ENCODE results near the gene SAPCD1. TPM values are rescaled to one million over a fixed set of nuclear protein-coding genes. Genes with fewer than 3 reads are reported as not detected.
"Not testable (repeated sequence)": the region's sequence is repeated elsewhere in the genome, so short reads cannot be mapped to it uniquely, and the experiment has no call there.

The SAPCD1 gene
- total RNA-seq, 1 experiment from 2014 or later: 13.7 TPM

- no peak for ATAC-seq
- no peaks in the 10 kb centered on the region for H3K27me3 Mint-ChIP-seq (ENCODE audit: low read depth)
- POLR2A ChIA-PET: interaction anchor here (1.1 to 1.2 kb wide), 2 partner anchors 17 to 36 kb away, joined by 3 read pairs; partner anchors contain the start of gene HSPA1B
- DNase-seq (ENCODE audit: low spot score): no peak
- no peak overlapping the region; the same call in 1 of the 2 replicates for H3K27ac Mint-ChIP-seq
- H3K4me3 Mint-ChIP-seq: no peak overlapping the region
- H3K36me3 Mint-ChIP-seq: peaks cover 29% of the 10 kb centered on the region
- H3K9me3 Mint-ChIP-seq: no peaks in the 10 kb centered on the region
- CTCF ChIA-PET: interaction anchor here (0.5 to 2.0 kb wide), 32 partner anchors 15 to 256 kb away, joined by 3 to 23 read pairs (median 6); partner anchors contain the start of genes ATP6V1G2, C6orf47, CFB and GPANK1
- H3K4me1 Mint-ChIP-seq: peaks cover 9% of the 10 kb centered on the region
- TF ChIP-seq SMAD4 (CRISPR knock-in tag; IDR thresholded peaks at IDR 0.05) (no peak), FOXP4 (CRISPR knock-in tag; IDR thresholded peaks at IDR 0.05) (no peak), ESRRA (CRISPR knock-in tag; IDR thresholded peaks at IDR 0.05; ENCODE audit: borderline replicate concordance) (no peak), GTF2I (CRISPR knock-in tag; conservative IDR thresholded peaks at IDR 0.05) (no peak), PRRX2 (CRISPR knock-in tag; IDR thresholded peaks at IDR 0.05) (no peak)
These were observed 29.6 kb downstream of the SAPCD1 start for GRCh38 chr6:31792090-31792374.

GRCh38 chr6:31792761-31793171, 30.3 kb downstream of the SAPCD1 start:
- DNase-seq (ENCODE audit: low spot score) (no peak), ATAC-seq (no peak)
- Mint-ChIP-seq H3K27me3 (ENCODE audit: low read depth) (no peaks in the 10 kb centered on the region), H3K27ac (no peak overlapping the region), H3K4me3 (no peak overlapping the region), H3K9me3 (no peaks in the 10 kb centered on the region), H3K4me1 (peaks cover 9% of the 10 kb centered on the region), H3K36me3 (peaks cover 31% of the 10 kb centered on the region)
- CTCF ChIA-PET: interaction anchor here (2.0 kb wide), 2 partner anchors 23 to 52 kb away, joined by 14 to 23 read pairs; partner anchors contain the start of gene MSH5
- no peak for TF ChIP-seq ZNF219 (CRISPR knock-in tag; IDR thresholded peaks at IDR 0.05; ENCODE audit: borderline replicate concordance)
- no peak for TF ChIP-seq ESRRA (CRISPR knock-in tag; IDR thresholded peaks at IDR 0.05; ENCODE audit: borderline replicate concordance)
- TF ChIP-seq SMAD4 (CRISPR knock-in tag; IDR thresholded peaks at IDR 0.05): no peak
- TF ChIP-seq ELF4 (CRISPR knock-in tag; IDR thresholded peaks at IDR 0.05; ENCODE audit: low read depth): no peak
- no peak for TF ChIP-seq ZNF232 (CRISPR knock-in tag; IDR thresholded peaks at IDR 0.05)
- TF ChIP-seq ZNF532 (CRISPR knock-in tag; IDR thresholded peaks at IDR 0.05; ENCODE audit: borderline replicate concordance): no peak
- no peak for TF ChIP-seq CREB1 (CRISPR knock-in tag; IDR thresholded peaks at IDR 0.05)
- POLR2A ChIA-PET: no interaction called here

GRCh38 chr6:31793927-31794245, 31.4 kb downstream of the SAPCD1 start:
- Mint-ChIP-seq H3K27ac (peak overlapping the region; percentile 8; the same call in 1 of the 2 replicates), H3K36me3 (peaks cover 34% of the 10 kb centered on the region), H3K4me3 (peak overlapping the region; percentile 99)
- CTCF ChIA-PET: interaction anchor here (0.7 kb wide), 1 partner anchor 130 kb away, joined by 3 read pairs; no protein-coding TSS in a partner anchor
- H3K27me3 Mint-ChIP-seq (ENCODE audit: low read depth); POLR2A ChIA-PET; DNase-seq (ENCODE audit: low spot score); ATAC-seq; H3K4me1 Mint-ChIP-seq; H3K9me3 Mint-ChIP-seq: not testable (repeated sequence)

GRCh38 chr6:31794294-31794865, 31.9 kb downstream of the SAPCD1 start:
- Mint-ChIP-seq H3K9me3 (no peaks in the 10 kb centered on the region), H3K4me1 (peaks cover 9% of the 10 kb centered on the region), H3K36me3 (peaks cover 29% of the 10 kb centered on the region), H3K27ac (peak overlapping the region; percentile 8), H3K27me3 (ENCODE audit: low read depth) (no peaks in the 10 kb centered on the region), H3K4me3 (peak overlapping the region; percentile 99)
- POLR2A ChIA-PET: interaction anchor here (0.6 to 2.6 kb wide), 4 partner anchors 15 to 91 kb away, joined by 3 to 18 read pairs (median 4); partner anchors contain the start of genes ABHD16A, HSPA1A, HSPA1L and MSH5
- CTCF ChIA-PET: interaction anchor here (0.9 to 2.5 kb wide), 8 partner anchors 12 to 103 kb away, joined by 3 to 30 read pairs (median 16); partner anchors contain the start of genes EHMT2, HSPA1B, LSM2 and NEU1
- no peak for DNase-seq (ENCODE audit: low spot score)
- no peak; the same call in 1 of the 2 replicates for ATAC-seq
- TF ChIP-seq ZNF423 (CRISPR knock-in tag; IDR thresholded peaks at IDR 0.05) (no peak), OVOL2 (CRISPR knock-in tag; IDR thresholded peaks at IDR 0.05; ENCODE audit: borderline replicate concordance) (no peak), ERG (CRISPR knock-in tag; IDR thresholded peaks at IDR 0.05) (no peak), GRHL2 (CRISPR knock-in tag; IDR thresholded peaks at IDR 0.05; ENCODE audit: insufficient replicate concordance, severe bottlenecking) (no peak), FOXP1 (CRISPR knock-in tag; IDR thresholded peaks at IDR 0.05; ENCODE audit: borderline replicate concordance) (no peak), ESRRA (CRISPR knock-in tag; IDR thresholded peaks at IDR 0.05; ENCODE audit: borderline replicate concordance) (no peak), ZBTB43 (CRISPR knock-in tag; IDR thresholded peaks at IDR 0.05) (no peak)
